ENCODE results near the gene SLC1A6.
"Not testable (repeated sequence)": the region's sequence is repeated elsewhere in the genome, so short reads cannot be mapped to it uniquely, and the experiment has no call there.

SLC1A6 gene

GRCh38 chr19:14979476-14980255 is at the start of gene SLC1A6:
TSS of gene SLC1A6 (minus strand) at chr19:14979864. CDS start at chr19:14972910, 6,954 bp downstream.
- no peak for DNase-seq (ENCODE audit: low read depth)

- no peak for DNase-seq (ENCODE audit: low read depth)
Measured at GRCh38 chr19:15028490-15028889, 48.8 kb upstream of the SLC1A6 start.

- no peak for DNase-seq (ENCODE audit: low read depth)
Measured at GRCh38 chr19:15025217-15025616, 45.6 kb upstream of the SLC1A6 start.

- DNase-seq (ENCODE audit: low read depth): no peak
Measured at GRCh38 chr19:15022752-15023151, 43.1 kb upstream of the SLC1A6 start.

GRCh38 chr19:15021286-15022007 is 41.8 kb upstream of the SLC1A6 start:
- DNase-seq (ENCODE audit: low read depth): no peak

GRCh38 chr19:15018836-15019235 is 39.2 kb upstream of the SLC1A6 start:
- DNase-seq (ENCODE audit: low read depth): not testable (repeated sequence)

- DNase-seq (ENCODE audit: low read depth): no peak
Measured at GRCh38 chr19:15015946-15016542, 36.4 kb upstream of the SLC1A6 start.

- no peak for DNase-seq (ENCODE audit: low read depth)
Measured at GRCh38 chr19:15014579-15014978, 34.9 kb upstream of the SLC1A6 start.

- no peak for DNase-seq (ENCODE audit: low read depth)
Measured at GRCh38 chr19:15010501-15011300, 31.0 kb upstream of the SLC1A6 start.

GRCh38 chr19:15008308-15008707 is 28.6 kb upstream of the SLC1A6 start:
- no peak for DNase-seq (ENCODE audit: low read depth)

- no peak for DNase-seq (ENCODE audit: low read depth)
Measured at GRCh38 chr19:14997981-14998380, 18.3 kb upstream of the SLC1A6 start.

GRCh38 chr19:14992780-14993179 is 13.1 kb upstream of the SLC1A6 start:
- DNase-seq (ENCODE audit: low read depth): no peak

GRCh38 chr19:14985133-14985532 is 5.5 kb upstream of the SLC1A6 start:
- no peak for DNase-seq (ENCODE audit: low read depth)

GRCh38 chr19:14978161-14978776 is 1.4 kb downstream of the SLC1A6 start:
- no peak for DNase-seq (ENCODE audit: low read depth)

- DNase-seq (ENCODE audit: low read depth): no peak
Measured at GRCh38 chr19:14977128-14977527, 2.5 kb downstream of the SLC1A6 start.

GRCh38 chr19:14974488-14974887 is 5.2 kb downstream of the SLC1A6 start:
- no peak for DNase-seq (ENCODE audit: low read depth)

- no peak for DNase-seq (ENCODE audit: low read depth)
Measured at GRCh38 chr19:14972676-14973075, 7.0 kb downstream of the SLC1A6 start.

- no peak for DNase-seq (ENCODE audit: low read depth)
Measured at GRCh38 chr19:14971474-14971873, 8.2 kb downstream of the SLC1A6 start.

GRCh38 chr19:14968247-14968646 is 11.4 kb downstream of the SLC1A6 start:
- DNase-seq (ENCODE audit: low read depth): no peak

GRCh38 chr19:14961956-14962685 is 17.5 kb downstream of the SLC1A6 start:
- no peak for DNase-seq (ENCODE audit: low read depth)

GRCh38 chr19:14959263-14959662 is 20.4 kb downstream of the SLC1A6 start:
- DNase-seq (ENCODE audit: low read depth): no peak

Data from stimulated activated CD8-positive, alpha-beta memory T cell treated with anti-CD3 and anti-CD28 coated beads, Interleukin-15, amount 100 ng/mL, for 24 hours (primary cell).